Right forelimb (tissue), 1 donor: ENCODE results near the gene LMF2.
A peak's percentile ranks its signal among the peaks of the same experiment; 100 is the strongest.

Experiments used
- DNase-seq: peaks from one replicate; pipeline ENCODE4 v3.0.0-alpha.2; 2018

The LMF2 gene

DNA sequence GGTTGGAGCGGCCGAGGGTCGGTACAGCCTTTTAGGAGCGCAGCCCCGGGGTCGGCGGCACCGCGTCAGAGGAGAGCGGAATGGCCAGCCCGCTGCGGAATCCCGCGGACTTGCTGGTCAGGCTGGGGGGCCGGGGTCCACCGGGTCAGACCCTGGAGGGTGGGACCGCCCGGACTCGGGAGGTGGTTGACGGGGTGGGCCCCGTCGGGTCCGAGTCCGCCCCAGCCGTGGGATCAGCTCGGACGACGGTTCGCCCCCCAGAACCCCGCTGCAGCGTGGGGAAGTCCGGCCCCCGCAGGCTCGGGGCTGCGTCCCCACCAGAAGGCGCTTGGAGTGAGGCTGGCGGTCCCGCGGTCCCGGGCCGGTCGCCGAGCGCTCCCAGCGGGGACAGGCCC is 26.5 kb downstream of the LMF2 start:
- DNase-seq, result no peak

DNA sequence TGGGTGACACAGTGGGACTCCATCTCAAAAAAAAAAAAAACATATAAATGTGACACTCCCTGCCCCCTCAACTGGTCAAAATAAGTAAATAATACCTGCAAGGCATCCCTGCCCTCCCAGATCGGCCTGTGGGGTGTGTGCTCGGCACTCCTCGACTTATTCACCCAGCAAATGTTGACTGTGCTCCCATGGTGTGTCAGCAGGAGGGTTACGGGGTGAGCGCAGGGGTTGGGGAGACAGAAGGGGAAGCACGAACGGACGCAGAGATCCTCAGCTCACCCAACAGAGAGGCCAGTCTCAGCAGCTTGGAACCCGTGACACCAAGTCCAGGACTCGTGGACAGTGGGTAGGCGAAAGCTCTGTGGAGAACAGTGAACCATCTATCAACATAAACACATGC is 27.8 kb downstream of the LMF2 start:
- no peak for DNase-seq

DNA sequence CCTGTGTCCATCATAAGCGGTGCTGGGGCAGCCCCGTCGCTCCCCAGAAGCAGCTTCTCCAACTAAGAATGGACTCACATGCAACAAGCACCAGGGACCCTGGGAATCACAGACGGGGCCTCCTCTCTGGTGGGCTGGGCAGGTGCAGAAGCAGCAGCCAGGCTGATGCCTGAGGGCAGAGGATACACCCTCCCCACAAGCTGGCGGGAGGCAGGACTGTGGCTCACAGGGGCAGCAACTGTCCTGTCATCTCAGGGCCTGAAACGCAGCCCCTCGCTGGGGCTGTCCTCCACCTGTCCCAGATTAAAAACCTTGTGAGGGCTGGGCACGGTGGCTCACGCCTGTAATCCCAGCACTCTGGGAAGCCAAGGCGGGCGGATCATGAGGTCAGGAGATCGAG is 29.6 kb downstream of the LMF2 start:
- no peak for DNase-seq

DNA sequence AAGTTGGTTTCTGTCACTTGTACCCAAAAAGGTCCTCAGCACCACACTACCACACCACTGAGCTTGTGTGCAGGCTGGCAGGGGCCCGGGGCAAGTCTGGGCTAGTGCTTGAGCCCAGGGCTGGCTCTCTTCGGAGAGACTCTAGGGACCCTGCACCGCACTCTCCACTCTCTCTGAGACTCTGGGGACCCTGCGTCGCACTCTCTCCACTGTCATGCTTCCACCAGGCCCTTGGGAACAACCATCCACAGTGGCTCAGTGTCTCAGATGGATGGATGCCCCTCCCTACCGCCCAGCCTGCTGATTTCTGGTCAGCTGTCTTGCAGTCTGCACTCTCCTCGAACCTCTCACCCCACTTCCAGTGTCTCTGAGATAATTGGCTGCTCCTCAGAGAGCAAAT is 30.6 kb downstream of the LMF2 start:
- no peak for DNase-seq

DNA sequence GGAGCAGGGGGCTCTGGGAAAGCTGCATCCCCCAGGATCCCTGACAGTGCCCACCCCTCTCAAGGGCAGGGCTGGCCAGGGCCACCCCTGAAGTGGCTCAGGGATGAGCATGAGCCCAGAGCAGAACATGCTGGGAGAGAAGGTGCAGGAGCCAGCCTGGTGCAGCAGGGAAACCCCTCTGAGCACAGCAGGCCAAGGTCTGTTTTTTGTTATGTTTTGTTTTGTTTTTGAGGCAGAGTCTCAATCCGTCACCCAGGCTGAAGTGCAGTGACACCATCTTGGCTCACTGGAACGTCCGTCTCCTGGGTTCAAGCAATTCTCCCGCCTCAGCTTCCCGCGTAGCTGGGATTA is 31.9 kb downstream of the LMF2 start:
- DNase-seq, result no peak

DNA sequence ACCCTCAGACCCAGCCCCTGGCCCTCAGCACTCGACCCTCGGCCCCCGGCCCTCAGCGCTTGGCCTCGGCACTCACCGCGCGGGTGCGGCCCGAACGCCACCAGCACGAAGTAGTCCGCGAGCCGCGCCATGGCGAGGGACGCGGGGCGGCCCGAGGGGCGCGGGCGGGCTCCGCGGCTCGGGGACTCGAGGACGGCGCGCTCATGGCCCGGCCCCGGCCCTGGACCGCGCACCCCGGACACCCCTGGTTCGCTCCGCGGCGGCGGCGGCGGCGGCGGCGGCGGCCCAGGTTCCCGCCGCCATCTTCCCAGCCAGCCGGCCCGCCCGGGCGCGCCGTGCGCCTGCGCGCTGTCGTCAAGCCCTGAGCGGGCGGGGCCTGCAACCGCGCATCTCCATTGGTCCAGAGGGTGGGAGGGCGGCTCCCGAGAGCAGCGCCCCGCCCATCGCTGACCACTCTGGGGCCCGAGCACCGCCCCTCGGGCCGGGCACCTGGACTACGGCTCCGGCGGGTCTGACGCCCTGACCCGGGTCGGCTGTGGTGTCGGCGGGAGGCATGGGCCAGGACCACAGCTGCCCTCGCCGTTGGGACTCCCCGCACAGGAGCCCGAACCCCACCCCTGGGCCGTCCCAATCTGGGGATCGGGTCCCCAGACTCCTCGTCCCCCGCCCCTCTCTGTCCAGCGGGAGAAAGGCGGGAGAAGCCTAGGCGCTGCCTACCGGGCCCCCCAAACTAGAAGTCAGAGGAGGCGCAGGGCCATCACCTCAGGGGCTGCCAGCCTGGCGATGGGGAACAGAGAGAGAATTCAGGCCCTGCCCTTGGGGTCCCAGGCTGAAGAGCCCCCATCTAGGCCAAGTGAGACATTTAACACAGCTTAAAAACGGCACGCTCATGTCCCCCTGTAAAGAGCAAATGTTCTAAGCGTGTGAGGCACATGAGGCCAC is 32.5 kb downstream of the LMF2 start, which contains the start of gene SBF1:
Gene SBF1 (minus strand): TSS at position 326 of the 942 bp plus-strand sequence. CDS start 195 bp downstream, at position 131.
- DNase-seq, result peak; percentile 94

DNA sequence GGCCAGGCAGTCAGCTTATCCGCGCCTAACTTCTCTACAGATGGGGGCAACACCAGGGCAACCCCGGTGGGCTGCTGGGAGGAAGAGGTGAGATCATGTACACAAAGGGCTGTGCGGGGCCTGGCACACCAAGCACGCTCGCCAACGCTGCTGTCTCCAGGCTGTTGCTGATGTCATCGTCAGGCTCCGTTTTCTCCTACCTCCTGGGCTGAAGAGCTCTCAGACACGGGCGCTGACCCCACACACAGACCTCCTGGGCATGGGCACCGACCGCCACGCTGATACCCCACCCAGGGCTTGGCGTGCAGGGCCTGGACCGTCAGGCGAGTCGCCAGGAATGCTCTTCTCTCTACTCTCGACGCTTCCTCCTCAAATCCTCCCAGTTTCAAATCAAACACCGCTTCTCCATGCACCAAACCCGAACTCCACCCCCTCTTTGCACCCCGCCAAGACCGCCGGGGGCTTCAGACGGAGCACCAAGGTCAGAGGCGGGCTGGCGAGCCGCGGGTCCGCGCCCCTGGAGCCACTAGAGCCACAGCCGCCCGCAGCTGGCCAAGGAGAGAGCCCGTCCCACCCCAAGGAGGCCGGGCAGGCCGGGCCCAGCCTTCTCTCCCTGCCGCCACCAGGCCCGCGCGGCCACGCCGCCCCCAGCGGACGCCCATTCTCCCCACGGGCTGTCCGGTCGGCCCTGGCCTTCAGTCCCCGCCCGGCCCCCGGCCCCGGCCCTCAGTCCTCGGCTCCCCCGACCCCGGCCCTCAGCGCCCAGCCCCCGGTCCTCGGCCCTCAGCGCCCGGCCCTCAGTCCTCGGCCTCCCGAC is 33.4 kb downstream of the LMF2 start:
- peak; percentile 64 for DNase-seq

DNA sequence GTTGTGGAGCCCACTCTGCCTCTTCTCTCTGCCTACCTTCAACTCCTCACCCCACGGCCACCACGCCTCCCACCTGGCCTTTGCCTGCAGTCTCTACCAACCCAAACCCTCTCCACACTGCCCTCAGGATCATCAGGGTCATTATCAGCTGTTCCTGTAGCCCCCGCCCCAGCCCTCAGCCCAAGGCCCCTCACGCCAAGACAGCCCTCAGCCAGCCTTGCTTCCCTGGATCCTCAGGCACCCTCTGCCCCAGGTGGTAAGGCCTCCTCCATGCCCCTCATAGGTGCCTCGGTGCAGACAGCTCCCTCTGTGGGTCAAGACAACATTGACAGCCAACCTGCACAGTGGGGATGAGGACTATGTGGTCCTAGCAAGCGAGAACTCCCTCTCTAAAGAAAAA is 34.4 kb downstream of the LMF2 start:
- no peak for DNase-seq

DNA sequence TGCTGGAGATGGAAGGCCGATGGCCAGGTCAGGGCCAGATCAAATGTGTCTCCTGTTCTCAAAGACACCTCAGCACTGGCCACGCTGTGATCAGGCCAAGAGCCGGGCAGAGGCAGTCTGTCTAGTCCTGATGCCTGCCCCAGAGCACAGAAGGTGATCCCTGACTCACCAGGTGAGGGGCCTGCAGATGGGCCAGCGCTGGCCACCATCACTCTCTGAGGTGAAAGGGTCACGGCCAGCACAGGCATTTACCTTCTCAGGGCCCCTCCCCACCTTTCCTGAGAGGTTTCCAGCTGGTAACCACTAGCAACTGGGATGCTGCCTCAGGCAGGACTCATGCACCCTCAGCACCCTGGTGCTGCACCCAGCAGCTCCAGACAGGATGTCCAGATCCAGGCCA is 35.5 kb downstream of the LMF2 start:
- DNase-seq, result no peak

DNA sequence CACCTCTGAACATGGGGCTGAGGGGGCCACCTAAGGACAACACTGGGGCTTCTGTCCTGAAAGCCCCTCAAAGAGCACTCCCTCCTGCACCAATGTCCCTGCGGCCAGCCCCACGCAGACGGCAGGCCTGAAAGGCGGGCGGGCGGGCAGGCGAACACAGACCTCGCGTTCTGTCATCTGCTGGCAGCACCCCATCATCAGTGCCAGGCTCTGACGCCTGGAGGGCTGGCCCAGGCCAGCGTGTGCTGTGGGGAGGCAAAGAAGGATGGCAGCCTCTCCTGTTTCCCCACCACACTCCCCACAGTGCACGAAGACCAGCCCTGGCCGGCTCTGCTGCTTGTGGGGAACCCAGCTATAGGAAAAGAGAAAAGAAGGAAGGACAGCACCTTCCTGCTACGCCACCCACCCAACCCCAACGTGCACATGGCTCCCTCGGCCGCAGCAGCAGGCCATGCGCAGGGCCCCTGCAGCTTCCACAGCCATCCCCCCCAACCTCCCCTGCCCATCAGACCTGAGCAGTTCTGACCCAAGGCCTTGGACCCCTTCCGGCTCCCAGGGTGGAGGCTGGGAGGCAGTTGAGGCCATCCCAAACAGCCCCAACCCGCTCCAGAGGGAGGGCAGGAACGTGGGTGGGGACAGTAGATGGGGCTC is 36.2 kb downstream of the LMF2 start:
- no peak for DNase-seq

DNA sequence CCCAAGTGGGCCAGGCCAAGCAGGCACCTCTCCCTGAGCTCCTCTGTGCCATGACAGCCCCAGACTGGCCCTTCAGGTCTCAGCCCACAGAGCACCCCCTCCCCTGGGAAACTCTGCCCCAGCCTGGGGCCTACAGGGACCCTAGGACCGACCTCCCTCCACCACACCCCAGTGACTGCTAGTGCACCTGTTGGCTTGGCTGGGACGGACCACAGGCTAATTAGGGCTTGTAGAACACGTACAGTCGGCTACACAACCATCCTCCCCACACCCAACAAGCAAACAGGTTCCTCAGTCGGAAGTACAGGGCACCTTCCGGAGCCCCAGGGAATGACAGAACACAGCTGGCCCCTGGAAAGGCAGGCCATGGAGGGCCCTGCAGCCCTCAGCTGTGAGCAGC is 37.0 kb downstream of the LMF2 start:
- no peak for DNase-seq

DNA sequence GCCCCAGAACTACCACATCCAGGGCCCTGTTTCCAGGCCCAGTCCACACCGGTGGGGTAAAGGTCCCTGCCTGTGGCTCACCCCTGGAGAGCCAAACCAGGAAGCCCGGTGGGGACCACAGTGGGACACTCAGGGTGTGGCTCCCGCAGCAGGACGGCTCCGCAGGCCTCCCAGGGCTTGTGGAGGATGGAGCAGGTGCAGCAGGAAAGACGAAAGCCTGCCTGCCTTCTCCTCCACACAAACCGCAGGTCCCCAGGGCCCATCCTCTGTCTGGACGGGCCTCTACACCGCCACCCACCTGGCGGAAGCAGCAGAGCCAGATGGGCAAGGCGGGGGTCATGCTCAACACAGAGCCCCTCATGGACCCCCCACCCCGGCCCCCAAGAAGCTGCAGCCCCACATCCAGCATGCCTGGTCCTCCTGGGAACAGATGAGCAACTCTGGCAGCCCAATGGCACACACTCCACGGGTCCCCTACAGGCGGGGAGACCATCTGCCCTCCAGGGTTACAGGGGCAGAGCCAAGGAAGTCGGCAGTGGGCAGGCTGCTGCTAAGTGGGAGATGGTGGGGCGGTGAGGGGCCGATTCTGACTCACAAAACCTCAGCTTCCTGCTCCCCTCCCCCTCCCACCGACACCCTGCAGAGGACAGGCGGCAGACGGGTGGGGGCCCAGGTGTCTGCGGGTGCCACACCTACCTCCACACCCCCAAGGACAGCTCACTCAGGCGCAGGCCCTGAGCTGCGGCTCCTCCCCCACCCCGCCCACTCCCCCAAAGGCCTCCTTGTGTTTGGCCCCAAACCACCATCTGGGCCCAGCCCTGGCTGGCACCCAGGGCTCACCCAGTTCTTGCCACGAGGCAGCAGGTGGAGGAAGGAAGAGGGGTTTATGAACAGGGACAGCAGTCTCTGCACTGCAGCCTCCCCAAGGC is 37.9 kb downstream of the LMF2 start:
- DNase-seq, result no peak

DNA sequence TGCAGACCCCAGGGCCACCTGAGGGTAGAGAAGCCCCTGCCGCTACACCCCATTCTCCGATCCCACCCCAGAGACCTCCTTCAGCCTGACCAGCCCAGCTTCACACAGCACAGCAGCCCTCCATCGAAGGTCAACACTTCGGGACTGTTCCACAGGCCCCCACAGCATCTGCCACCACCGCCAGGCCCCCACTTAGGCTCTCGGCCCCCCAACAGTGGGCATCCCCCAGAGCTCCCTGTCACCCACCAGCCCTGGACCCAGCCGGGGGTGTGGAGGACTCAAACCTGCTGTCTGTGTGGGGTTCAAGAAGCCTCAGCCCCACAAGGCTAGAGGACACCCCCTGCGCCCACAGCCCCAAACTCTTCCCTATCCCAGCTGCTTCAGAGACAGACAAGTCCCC is 38.9 kb downstream of the LMF2 start:
- DNase-seq, result no peak

DNA sequence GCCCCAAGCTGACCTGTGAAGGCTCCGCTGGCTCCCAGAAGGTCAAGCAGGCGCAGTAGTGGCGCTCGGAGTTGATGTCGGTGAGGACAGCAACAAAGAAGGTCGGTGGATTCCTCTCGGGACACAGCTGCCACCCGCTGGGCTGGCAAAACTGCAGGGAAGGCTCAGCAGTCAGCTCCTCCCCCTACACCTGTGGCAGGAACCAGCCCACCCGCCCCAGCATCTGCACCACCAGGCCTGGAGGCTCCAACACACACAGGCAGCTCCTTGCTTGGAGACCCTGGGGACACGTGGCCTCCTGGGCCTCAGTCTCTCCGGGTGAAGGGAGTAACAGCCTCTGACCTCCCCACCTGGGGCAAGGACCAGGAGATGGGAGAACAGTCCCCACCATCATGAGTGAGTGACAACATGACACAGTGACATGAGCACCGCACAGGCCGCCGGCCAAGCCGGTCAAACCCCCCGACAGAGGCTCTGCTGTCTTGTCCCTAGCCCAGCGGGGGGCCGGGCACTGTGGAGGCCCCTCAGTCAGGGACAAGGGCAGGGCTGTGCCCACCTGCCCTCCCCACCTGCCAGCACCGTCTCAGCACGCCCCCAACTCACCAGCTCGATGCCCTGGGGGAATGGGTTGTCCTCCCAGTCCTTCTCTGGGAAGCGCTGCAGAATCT is 39.6 kb downstream of the LMF2 start:
- no peak for DNase-seq

DNA sequence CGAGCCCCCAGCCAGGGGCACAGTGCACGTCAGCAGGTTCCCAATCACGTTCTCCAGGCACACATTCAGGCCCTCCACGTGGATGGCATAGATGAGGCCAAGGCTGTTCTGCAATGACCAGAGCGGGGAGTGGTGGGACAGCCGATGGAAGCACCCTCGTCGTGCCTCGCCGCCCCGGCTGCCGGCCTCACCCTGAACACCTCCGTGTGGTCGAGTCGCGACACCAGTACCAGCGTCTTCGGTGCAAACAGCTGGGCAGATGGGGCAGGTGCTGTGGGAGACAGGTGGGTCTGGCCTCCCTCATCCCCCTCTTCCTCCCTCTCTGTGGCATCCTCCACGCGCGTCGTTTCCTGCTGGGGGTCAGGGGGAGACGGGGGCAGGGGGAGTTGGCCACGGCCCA is 40.2 kb downstream of the LMF2 start:
- no peak for DNase-seq

DNA sequence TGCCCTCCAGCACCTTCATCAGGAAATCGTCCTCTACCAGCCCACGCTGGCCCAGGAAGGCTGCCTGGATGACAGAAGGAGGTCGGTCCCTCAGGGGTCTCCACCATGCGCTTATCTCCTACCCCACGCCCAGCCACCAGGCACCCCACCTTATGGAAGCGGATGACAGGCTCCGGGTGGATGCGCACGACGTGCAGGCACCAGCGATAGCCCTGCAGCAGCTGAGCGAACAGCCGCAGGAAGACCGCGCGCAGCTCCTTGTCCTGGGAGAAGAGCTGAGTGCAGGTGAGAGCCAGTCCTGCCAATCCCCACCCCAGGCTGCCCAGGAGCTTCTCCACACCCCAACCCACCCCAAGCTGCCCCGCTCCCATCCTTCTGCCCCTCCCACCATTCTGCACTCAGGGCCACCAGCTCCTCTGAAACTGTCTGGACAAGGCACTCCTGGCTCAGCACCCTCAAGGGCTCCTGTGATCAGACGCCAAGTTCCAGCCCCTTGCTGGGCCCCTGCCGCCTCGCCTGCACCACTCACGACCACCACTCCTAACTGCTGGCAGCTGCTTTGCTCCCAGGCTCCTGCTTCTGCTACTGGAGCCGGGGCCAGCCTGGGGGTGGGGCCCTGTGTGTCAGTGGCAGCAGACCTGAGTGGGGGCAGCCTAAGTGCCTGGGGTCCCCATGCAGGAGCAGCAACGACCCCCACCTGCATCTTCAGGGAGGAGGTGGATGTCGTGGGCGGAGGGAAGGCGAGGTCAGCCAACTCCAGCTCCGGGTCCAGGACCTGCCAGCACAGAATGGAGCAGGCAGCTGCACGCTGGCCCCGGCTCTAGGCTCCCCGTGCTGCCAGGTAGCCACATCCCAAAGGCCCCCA is 42.2 kb downstream of the LMF2 start:
- DNase-seq, result no peak

DNA sequence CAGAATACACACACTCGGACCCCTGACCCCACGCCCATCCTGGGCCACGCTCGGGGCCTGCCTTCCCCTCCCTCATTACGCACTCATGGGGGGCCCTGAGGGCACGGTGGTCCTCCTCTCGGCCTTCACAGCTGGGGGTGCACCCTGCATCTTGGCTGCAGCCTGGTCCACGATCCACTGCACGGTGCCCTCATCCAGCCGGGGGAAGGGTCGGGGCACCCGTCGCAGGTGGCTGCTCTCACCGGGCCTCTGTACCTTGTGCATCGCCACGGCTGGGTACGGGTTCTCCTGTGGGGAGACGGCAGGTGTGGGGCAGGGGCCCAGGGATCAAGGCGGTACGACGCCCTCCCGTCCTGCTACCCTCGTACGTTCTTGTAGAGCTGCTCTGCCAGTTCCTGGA is 43.1 kb downstream of the LMF2 start:
- no peak for DNase-seq

DNA sequence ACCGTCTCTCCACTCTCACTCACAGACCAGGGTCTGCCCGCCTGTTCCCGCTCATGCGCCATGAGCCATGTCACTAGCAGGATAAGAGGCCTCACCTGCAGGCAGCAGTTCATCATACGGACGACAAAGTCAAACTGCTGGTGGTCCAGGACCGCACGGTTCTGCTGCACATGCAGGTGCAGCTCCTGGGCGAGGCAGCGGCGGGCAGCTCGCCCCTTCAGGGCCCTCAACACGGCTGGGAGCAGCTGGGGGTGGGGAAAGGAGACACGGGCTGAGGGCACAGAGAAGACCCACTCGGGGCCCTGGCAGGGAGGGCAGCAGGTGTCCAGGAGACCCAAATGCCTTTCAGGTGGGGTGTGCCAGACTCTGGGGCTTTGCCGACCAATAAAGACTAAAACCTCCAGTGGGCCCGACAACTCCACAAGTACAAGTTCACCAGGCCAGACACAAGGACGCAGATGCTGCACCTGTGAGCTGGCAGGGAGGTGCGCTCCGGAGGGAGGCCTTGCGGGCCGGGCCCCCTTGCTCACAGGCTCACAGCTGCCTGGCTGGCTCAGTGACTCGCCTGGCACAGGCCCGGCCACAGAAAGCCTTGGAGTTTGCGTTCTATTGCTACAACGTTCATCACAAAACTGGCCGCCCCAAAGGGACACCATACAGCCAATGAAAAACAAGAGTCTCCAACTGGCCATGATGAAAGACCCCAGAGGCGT is 44.2 kb downstream of the LMF2 start:
- no peak for DNase-seq

DNA sequence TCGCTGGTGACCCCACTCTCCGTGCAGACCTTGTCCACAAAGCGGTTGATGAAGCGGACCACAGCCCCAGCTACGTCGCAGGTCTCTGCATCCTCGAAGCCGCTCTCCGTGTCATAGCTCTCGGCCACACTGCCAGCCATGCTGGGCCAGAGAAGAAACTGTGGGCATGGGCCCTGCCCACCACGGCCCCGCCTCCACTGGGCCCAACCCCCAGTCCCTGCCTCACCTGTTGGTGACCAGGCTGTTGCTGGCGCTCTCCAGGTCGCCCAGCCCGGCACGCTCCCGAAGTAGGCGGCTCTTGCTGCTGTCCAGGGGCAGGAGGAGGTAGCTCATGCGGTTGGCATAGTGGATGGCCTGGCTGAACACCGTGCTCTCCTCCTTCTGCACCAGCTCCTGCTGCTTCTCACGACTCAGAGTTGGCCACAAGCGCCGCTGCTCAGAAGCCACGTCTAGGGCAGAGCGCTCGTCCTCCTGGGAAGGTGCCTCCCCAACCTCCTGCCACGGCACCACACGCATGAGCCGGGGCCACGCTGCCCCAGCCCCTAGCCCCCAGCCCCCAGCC is 45.4 kb downstream of the LMF2 start:
- no peak for DNase-seq

DNA sequence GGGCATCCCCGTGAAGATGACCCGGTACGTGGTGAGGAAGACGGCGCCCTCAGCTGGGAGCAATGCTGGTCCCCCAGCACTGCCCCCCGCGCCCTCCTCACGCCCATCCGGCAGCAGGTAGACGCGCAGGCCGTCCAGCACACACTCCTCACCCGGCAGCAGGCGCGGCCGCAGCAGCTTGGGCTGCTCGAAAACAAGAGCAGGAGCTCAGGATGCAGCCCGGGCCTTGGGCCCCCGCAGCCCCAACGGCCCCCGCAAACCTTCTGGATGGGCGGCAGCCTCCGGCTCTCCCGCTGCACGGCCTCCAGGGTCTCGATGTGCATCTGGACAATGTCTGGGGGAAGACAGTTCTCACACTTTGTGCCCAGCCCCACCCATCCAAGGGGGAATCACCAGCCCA is 46.0 kb downstream of the LMF2 start:
- DNase-seq, result no peak
